Measurements from ENCODE around the gene TRAF3. TPM values are rescaled to one million over a fixed set of nuclear protein-coding genes. Genes with fewer than 3 reads are reported as not detected.

Gene TRAF3
- total RNA-seq, 6 experiments from 2014 or later, result 19.9 to 28.8 (median 22.6) TPM

- no peak for DNase-seq
- no peak for TF ChIP-seq CTCF (IDR thresholded peaks at IDR 0.05)
- peaks cover 43% of the 10 kb centered on the region for H3K4me1 Mint-ChIP-seq (ENCODE audit: low read depth)
- H3K27ac Mint-ChIP-seq, result no peak overlapping the region
- H3K27me3 Mint-ChIP-seq (ENCODE audit: insufficient read depth), result no peaks in the 10 kb centered on the region; the same call in 1 of the 2 replicates
- peak overlapping the region; percentile 89 for H3K4me3 Mint-ChIP-seq
- peaks cover 5% of the 10 kb centered on the region; the same call in 1 of the 2 replicates for H3K36me3 Mint-ChIP-seq (ENCODE audit: low read depth)
- H3K9me3 Mint-ChIP-seq, result no peaks in the 10 kb centered on the region
Measured at GRCh38 chr14:102779574-102780315, 2.5 kb downstream of the TRAF3 start.

- Mint-ChIP-seq H3K4me1 (ENCODE audit: low read depth) (peaks cover 48% of the 10 kb centered on the region), H3K27ac (no peak overlapping the region), H3K4me3 (no peak overlapping the region), H3K36me3 (ENCODE audit: low read depth) (peaks cover 5% of the 10 kb centered on the region; the same call in 1 of the 2 replicates), H3K27me3 (ENCODE audit: insufficient read depth) (no peaks in the 10 kb centered on the region; the same call in 1 of the 2 replicates), H3K9me3 (no peaks in the 10 kb centered on the region)
- no peak for TF ChIP-seq CTCF (IDR thresholded peaks at IDR 0.05)
- DNase-seq, result no peak
Measured at GRCh38 chr14:102781063-102781462, 3.8 kb downstream of the TRAF3 start.

- no peak for DNase-seq
- Mint-ChIP-seq H3K4me3 (no peak overlapping the region), H3K9me3 (no peaks in the 10 kb centered on the region)
Measured at GRCh38 chr14:102782974-102783373, 5.7 kb downstream of the TRAF3 start.

GRCh38 chr14:102784892-102785594 lies 7.8 kb downstream of the TRAF3 start:
- H3K36me3 Mint-ChIP-seq (ENCODE audit: low read depth), result peaks cover 5% of the 10 kb centered on the region
- DNase-seq, result no peak

More at GRCh38 chr14:102782974-102783373, 5.7 kb downstream of the TRAF3 start:
- no peak for TF ChIP-seq CTCF (IDR thresholded peaks at IDR 0.05)
- no peak overlapping the region for H3K27ac Mint-ChIP-seq
- H3K4me1 Mint-ChIP-seq (ENCODE audit: low read depth), result peaks cover 50% of the 10 kb centered on the region
- no peaks in the 10 kb centered on the region; the same call in 1 of the 2 replicates for H3K27me3 Mint-ChIP-seq (ENCODE audit: insufficient read depth)
- H3K36me3 Mint-ChIP-seq (ENCODE audit: low read depth), result peaks cover 5% of the 10 kb centered on the region; the same call in 1 of the 2 replicates

GRCh38 chr14:102785595-102785963 lies 8.3 kb downstream of the TRAF3 start:
- Mint-ChIP-seq H3K4me3 (no peak overlapping the region), H3K4me1 (ENCODE audit: low read depth) (peaks cover 34% of the 10 kb centered on the region), H3K9me3 (no peaks in the 10 kb centered on the region), H3K36me3 (ENCODE audit: low read depth) (peaks cover 7% of the 10 kb centered on the region), H3K27me3 (ENCODE audit: insufficient read depth) (no peaks in the 10 kb centered on the region), H3K27ac (0 out of 2 replicates have a peak overlapping the region, but pooled peaks have one; percentile 8)
- no peak for TF ChIP-seq CTCF (IDR thresholded peaks at IDR 0.05)
- no peak for DNase-seq

More at GRCh38 chr14:102784892-102785594, 7.8 kb downstream of the TRAF3 start:
- Mint-ChIP-seq H3K4me3 (no peak overlapping the region), H3K27me3 (ENCODE audit: insufficient read depth) (no peaks in the 10 kb centered on the region), H3K4me1 (ENCODE audit: low read depth) (peaks cover 40% of the 10 kb centered on the region), H3K27ac (peak overlapping the region; percentile 8), H3K9me3 (no peaks in the 10 kb centered on the region)
- TF ChIP-seq CTCF (IDR thresholded peaks at IDR 0.05), result no peak
